GM12873 (cell line): ENCODE measurements around the gene SLC11A1.

Experiments used
- TF ChIP-seq, protein P1 (sequence below): IDR thresholded peaks from 2 replicates; pipeline ENCODE4 v1.5.1; 2012; ENCODE audit warnings: low read depth, mild to moderate bottlenecking, moderate library complexity, low read length, control low read depth; ENCODE audit not compliant: insufficient read depth; ENCODE audit errors: missing control alignments

Gene SLC11A1

DNA sequence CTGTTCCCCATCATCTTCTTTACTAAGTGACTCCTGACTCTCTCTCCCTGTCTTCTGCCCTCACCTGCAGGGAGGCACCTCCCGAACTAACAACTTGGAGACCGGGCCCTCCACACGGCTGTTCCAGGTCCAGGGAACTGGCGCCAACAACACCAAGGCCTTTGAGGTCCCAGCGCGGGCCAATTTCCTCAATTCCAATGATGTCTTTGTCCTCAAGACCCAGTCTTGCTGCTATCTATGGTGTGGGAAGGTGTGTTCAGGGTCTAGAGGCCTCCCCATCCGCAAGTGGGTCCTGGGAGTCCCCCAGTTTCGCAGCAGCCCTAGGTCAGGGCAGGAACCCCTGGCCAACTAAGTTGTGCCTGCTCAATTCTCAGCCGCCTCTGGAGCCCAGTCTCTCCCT is 52.4 kb downstream of the SLC11A1 start:
- TF ChIP-seq, protein P1, sequence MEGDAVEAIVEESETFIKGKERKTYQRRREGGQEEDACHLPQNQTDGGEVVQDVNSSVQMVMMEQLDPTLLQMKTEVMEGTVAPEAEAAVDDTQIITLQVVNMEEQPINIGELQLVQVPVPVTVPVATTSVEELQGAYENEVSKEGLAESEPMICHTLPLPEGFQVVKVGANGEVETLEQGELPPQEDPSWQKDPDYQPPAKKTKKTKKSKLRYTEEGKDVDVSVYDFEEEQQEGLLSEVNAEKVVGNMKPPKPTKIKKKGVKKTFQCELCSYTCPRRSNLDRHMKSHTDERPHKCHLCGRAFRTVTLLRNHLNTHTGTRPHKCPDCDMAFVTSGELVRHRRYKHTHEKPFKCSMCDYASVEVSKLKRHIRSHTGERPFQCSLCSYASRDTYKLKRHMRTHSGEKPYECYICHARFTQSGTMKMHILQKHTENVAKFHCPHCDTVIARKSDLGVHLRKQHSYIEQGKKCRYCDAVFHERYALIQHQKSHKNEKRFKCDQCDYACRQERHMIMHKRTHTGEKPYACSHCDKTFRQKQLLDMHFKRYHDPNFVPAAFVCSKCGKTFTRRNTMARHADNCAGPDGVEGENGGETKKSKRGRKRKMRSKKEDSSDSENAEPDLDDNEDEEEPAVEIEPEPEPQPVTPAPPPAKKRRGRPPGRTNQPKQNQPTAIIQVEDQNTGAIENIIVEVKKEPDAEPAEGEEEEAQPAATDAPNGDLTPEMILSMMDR = no peak

DNA sequence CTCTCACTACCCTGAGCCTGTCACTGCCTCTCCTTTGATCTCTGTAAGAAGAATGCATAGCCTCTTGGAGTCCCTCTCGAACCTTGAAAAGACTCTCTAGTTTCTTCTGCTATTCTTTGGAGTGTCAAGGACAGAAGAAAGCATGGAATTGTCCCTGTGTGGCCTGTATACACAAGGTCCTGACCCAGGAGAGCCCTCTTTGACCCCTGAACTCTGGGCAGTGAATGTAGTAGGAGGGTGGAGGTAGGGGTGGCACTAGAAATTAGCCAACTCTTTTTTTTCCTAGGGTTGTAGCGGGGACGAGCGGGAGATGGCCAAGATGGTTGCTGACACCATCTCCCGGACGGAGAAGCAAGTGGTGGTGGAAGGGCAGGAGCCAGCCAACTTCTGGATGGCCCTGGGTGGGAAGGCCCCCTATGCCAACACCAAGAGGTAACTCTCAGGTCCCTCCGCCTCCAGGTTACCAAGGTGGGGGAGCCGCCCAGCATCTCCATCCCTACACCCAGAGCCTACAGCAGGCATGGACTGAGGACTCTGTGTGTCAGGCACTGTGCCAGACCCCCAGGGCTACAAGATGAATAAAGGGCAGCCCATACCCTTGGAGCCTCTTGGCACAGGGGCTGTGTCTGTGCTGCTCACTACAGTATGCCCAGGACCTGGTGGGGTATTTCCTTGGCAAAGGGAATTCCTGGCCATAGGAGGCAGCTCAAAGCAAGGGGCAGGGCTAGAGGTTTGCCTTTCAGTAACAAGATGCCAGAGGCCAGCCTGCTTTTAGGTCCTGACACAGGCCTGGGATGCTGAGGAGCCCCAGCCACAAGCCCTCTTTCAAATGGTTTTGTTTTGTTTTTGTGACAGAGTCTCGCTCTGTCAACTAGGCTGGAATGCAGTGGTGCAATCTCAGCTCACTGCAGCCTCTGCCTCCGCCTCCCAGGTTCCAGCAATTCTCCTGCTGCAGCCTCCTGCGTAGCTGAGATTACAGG is 53.2 kb downstream of the SLC11A1 start:
- TF ChIP-seq, protein P1 = no peak

DNA sequence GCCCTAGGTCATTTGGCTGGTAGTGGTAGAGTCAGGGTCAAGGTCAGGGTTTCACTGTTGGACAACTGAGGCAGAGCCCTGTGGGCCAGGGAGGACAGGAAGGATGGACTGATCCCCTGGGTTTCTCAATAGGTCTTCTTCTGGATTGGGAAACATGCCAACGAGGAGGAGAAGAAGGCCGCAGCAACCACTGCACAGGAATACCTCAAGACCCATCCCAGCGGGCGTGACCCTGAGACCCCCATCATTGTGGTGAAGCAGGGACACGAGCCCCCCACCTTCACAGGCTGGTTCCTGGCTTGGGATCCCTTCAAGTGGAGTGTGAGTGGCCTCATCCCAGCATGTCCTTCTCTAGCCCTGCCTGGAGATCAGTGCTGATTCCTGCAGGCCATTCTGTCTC is 54.9 kb downstream of the SLC11A1 start:
- TF ChIP-seq, protein P1 = no peak

DNA sequence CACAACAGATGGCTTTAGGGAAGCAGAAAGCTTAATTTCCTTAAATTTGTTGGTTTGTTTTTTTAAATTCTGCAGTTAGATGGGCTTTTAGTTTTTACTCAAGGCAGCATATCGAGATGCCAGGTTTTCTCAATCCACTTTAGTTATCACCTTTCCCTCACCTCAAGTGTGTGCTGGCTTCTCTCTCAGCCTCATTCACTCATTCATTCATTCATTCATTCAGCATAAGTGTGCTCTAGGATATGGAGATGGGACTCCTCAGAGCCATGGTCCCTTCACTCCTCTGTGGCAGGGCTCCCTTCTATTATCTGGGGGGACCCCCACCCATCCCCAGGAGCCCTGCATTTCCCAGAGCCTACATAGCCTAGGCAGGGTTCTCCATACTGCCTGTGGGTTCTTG is 55.9 kb downstream of the SLC11A1 start:
- TF ChIP-seq, protein P1 = no peak

DNA sequence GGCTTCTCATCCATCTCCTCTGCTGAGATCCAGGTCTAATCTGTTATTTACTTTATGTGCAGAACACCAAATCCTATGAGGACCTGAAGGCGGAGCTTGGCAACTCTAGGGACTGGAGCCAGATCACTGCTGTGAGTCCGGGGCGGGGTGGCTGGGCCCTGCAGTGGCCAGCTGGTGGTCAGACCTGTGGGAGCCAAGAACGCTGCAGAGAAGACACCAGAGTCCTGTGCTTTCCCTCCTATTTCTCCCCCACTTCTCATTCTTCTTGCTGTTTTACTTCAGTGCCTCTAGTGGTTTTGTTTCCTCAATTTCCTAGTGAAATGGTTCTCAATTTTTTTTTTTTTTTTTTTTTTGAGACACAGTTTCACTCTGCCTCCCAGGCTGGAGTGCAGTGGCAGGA is 56.5 kb downstream of the SLC11A1 start:
- TF ChIP-seq, protein P1 = no peak

DNA sequence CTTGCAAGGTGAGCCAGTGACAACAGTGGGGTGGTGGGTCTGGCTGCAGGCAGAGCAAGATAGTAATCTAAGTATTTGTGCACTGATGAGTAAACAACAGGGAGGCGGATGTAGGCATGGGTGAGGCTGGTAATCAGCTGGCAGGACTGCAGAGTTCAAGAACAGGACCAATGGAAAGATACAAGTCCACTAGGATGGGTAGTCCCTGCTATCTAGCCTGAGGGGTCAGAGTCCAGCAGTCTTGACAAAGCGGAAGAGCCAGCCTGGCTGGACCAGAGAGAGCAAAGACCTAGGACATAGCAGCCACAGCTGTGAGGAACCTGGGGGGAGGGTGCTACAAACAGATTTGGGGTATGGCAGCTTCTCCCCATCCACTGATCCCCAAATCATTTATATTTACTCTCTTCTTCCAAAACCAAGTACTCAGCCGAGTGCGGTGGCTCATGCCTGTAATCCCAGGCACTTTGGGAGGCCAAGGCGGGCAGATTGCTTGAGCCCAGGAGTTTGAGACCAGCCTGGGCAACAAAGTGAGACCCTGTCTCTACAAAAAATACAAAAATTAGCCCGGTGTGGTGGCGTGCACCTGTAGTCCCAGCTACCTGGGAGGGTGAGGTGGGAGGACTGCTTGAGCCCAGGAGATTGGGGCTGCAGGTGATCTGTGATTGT is 62.8 kb downstream of the SLC11A1 start:
- TF ChIP-seq, protein P1 = no peak

DNA sequence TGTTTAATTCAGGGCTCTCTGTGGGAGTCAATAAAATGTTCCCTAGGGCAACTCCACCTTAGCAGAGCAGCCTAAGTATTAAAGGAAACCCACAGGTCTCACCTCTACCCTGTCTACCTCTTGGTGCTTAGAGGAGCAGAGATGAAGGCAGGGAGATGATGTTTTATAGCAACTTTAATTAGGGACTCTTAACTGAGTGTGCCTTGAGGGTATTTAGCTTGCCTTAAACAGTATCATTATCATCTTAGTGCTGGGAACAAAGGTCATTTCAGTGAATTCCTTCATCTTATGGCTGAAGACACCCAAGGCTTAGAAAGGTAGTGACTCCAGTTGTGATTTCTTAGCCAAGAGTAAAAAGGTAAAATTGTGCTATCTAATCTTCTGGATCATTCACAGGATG is 63.5 kb downstream of the SLC11A1 start:
- TF ChIP-seq, protein P1 = no peak
